Stimulated activated CD8-positive, alpha-beta memory T cell treated with anti-CD3 and anti-CD28 coated beads, Interleukin-15, amount 100 ng/mL, for 1 hour (primary cell): ENCODE results near the gene DNAH6.
"Not testable (repeated sequence)": the region's sequence is repeated elsewhere in the genome, so short reads cannot be mapped to it uniquely, and the experiment has no call there.

Experiments
- DNase-seq: peaks from one replicate; pipeline ENCODE4 v3.0.0-alpha.2; 2020; ENCODE audit warnings: low read depth

DNAH6 gene

DNA sequence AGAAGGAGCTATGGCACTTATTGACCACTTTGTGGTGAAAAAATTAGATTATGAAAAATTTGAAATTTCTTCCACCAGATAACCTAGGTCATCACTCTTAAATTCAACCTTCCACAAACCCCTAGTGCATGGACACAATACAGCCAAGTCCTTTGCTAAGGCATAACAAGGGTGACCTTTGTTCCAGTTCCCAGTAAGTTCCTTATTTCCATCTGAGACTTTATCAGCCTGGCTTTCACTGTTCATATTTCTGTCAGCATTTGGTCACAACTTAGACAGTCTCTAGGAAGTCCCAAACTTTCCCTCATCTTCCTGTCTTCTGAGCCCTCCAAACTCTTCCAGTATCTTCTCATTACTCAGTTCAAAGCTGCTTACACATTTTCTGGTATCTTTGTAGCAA, 232.0 kb downstream of the DNAH6 start:
- DNase-seq: no peak

DNA sequence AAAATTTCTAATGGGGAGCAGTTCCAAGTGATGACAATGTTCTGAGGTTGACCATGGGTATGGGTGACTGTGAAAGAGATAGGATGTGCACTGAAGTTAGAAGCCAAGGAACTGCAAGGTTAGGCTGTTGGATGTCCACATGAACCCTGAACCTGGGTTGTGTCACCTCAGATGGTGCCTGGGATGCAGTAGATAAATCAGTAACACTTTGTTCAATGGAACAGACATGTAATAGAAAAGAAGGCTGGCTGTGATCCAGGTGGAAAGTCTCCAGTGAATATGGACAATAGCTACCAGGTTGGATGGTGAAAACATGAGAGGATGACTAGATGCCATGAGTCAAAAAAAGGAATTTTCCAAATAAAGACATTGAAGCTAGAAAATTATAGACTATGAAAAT, 233.1 kb downstream of the DNAH6 start:
- DNase-seq: no peak

DNA sequence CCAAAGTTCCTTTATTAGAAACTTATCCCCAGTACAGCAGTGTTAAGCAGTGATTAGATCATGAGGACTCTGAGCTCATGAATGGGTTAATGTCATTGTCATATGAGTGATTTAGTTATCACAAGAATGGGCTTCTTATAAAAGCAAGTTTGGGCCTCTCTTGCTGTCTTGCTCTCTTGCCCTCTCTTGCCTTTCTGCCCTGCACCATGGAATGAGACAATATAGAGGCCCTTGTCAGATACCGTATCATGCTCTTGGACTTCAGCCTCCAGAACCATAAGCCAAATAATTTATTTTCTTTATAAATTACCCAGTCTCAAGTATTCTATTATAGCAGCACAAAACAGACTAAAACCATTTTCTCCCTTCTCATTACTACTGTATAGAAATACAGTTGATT, 238.8 kb downstream of the DNAH6 start:
- no peak for DNase-seq

DNA sequence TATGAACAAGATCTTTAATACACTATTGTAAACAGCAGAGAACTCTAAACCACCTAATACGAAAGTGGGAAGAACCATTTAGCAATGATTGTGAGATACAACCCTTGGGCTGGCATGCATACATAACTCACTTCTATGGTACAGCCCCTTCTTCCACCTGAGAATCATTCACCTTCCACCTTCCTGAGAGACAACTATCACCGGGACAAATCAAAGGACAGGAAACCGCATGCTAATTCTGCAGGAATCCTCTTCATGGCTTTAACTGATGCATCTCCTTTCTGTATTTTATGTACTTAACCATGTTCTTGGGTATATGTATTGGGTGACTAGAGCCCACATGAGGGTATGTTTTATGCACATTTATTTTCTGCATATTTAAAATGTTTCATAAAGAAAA, 241.3 kb downstream of the DNAH6 start:
- DNase-seq: no peak

DNA sequence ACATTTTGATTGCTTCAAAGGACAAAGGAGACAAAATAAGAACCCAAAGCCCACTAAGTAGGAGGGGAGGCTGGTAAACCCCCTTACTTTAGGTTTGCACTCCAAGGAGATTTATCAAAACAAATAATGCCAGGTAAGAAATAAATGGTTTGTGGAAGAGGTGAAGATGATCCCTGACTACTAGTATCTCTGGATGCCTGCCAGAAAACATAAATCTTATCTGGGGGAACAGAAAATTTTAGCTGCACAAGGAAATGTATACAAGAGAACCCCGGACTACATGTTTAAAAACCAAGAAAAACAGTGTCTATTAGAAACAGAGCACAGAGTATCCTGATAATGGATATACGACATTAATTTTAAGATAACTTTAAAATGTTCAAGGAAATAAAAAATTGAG, 250.5 kb downstream of the DNAH6 start:
- DNase-seq: no peak

DNA sequence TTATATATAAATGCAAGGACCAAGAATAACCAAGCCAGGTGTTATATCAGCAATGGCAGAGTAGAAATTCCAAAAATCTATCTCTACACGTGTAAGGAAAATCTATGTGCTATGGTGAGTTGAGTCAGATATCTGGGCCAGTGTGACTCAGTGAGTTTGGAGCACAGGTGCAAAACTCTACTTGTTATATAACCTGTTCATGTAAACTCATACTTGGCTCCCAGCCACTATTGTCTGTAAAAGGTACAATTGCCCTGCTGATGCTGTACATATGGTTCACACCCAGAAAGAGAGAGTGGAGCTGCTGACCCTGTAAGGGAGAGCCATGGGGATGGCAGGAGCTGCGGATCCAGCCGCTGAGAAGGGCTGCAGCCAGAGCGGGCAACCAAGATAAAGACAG, 252.5 kb downstream of the DNAH6 start:
- DNase-seq: no peak

DNA sequence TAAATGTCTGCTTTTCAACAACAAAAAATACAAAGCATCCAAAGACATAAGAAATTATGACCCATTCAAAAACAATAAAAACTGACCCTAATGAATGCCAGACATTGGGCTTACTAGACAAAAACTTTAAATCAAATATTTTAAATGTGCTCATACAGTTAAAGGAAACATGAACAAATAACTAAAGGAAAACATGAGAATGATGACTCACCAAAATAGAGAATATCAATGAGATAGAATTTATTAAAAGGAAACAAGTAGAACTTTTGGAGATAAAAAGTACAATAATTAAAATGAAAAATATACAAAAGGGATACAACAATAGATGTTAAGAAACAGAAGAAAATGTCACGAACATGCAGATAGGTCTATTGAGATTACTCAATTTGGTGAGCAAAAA, 254.0 kb downstream of the DNAH6 start:
- no peak for DNase-seq

DNA sequence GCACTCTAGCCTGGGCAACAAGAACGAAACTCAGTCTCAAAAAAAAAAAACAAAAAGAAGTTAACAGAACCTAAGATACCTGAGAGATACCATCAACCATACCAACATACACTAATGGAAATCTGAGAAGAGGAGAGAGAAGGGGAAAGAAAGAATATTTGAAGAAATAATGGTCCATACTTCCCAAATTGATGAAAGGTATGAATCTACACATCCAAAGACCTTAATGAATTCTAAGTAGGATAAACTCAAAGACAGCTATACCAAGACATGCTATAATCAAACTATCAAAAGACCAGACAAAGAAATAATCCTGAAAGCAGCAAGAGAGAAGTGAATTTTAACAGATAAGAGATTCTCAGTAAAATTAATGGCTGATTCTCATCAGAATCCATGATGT, 255.0 kb downstream of the DNAH6 start:
- DNase-seq: no peak

DNA sequence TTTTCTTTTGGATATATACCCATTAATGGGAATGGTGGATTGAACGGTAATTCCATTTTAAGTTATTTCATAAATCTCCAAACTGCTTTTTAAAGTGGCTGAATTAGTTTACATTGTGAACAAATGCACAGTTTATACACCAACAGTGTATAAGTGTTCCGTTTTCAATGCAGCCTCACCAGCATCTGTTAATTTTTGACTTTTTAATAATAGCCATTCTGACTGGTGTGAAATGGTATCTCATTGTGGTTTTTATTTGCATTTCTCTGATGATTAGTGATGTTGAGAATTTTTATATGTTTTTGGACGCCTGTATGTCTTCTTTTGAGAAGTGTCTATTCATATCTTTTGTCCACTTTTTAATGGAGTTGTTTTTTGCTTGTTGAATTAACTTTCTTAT, 257.3 kb downstream of the DNAH6 start:
- DNase-seq: not testable (repeated sequence)

DNA sequence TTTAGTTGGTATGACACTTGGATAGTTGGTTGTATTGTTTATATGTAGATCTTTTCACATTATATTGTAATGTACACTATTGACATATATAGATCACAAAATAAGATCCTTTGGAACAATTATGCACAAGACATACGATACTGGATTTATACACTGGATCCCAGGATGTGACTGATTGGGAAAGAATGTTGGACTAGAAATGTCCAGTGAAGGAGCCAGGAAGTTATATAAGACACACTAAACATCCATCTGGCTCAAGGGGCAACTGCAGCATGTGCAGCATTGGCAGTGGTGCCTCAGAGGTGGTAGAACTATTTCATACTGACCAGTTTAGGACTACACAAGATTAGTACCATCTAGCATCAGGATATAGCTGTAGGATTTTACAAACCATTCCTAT, 259.7 kb downstream of the DNAH6 start:
- no peak for DNase-seq

DNA sequence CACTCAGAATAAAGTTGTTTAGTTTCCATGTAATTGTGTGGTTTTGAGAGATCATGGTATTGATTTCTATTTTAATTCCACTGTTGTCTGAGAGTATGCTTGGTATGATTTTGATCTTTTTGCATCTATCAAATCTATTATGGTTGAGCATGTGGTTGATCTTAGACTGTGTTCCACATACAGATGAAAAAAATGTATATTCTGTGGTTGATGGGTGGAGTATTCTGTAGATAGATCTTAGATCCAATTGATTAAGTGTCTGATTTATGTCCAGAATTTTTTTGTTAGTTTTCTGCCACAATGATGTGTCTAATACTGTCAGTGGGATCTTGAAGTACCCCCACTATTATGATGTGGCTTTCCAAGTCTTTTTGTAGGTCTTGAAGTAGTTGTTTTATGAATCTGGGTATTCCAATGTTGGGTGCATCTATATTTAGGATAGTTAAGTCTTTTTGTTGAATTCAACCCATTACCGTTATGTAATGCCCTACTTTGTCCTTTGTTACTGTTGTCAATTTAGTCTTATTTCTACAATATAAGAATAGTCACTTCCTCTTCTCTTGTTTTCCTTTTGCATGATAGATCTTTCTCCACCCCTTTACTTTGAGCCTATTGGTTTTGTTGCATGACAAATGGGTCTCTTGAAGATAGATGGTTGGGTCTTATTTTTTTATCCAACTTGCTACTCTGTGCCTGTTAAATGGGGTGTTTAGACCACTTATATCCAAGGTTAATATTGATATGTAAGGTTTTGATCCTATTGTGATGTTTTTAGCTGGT, 262.8 kb downstream of the DNAH6 start:
- no peak for DNase-seq

DNA sequence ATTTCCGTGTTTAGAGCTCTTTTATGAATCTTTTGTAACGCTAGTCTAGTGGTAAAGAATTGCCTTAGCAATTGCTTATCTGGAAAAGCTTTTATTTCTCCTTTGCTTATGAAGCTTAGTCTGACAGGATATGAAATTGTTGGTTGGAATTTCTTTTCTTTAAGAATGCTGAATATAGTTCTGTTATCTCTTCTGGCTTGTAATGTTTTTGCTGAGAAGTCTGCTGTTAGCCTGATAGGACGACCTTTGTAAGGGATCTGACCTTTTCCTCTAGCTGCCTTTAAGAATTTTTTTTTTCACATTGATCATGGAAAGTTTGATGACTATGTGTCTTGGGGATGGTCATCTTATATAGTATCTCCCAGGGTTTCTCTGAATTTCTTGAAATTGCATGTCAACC, 263.5 kb downstream of the DNAH6 start:
- DNase-seq: no peak

DNA sequence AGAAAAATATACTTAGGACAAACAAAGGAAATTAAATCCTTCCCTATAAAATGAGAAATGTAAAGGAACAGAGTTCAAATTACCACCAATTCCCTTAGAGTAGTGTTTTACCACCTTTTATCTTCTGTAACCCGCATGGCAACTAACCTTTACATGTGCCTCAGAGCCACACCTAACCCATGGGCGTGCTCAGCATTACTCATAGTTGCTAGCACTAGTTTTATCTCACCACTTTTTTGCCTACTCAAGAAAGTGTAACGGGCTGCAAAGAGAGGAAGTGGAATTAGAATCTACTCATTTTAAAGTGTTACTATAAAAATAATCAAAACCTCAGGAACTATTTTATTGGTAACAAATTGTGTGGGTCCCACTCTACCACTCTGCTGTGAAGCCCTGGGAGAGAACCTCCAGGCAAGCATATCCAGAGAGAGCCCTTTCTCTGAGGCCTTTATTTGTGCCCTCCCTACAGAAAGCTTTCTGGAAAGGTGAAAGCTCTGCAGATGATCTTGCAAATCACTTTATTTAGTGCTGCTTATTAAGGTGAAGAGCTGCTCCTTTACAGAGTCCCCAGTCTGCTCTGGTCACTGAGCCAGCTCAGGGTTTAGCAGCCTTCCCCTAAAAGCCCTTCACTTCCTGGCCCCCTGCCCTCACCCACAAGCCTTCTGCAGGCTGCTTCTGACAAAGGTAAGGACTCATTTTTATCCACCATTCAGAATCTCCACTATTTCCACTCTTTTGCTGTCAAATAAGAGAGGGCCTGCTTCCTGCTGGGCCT, 265.8 kb downstream of the DNAH6 start:
- no peak for DNase-seq

DNA sequence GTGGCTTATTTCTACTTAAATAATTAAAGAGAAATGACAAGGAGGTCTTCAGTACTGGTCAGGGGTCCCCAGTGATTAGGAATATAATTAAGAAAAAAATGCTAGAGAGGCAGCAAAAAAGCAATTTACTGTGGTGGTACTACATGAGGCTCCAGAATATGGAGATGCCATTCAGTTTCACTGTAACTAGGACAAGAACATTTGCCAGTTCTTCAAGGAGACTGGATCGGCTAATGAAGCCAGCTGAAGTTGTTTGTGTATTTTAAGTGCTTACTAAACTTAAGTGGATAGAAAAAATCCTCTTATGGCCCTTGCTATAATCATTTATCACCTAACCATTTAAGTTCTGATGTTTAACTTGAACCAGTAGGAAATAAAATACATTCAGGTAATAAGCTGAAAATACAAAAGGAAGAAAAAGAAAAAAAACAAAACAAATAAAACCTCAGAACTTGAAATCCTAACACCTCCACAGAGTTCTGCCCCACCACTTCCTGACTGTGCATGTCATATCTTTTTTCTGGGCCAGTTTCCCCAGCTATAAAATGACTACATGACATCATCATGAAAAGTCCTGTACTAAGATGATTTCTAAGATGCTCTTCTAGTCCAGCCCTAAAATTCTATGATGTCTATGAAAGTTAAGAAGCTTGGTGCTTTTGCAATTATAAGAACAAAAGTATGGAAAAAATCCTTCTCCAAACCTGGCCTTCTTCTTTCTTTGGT, 266.6 kb downstream of the DNAH6 start:
- DNase-seq: no peak

DNA sequence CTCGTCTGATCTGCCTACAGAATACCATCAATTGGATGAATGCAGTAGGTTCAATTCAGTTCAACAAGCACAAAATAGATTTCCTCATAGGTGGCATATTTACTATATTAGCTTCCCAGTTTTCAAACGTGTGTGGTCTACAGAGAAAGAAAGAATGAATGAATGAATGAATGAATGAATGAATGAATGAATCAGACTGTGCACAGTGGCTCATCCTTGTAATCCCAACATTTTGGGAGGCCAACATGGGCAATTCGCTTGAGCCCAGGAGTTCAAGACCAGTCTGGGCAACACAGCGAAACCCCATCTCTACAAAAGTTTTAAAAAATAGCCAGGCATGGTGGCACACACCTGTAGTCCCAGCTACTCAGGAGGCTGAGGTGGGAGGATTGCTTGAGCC, 269.7 kb downstream of the DNAH6 start:
- no peak for DNase-seq

DNA sequence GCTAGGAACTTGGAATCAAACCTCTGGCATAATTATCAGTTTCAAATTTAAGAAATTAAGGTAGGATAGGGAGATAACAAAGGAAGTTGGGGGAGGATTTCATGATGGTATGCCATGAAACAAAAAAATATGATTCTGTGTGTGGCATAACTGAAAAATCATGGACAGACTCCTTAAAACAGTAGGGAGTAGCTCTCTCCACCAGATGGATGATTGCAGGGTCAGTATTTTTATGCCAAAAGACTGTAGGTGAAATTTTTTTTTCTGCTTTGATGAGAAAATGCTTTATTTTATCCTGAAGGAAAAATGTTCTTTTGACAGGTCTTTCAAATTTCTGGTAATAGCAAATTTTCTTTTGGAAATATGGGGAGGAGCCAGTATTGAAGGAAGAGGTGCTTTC, 270.3 kb downstream of the DNAH6 start:
- DNase-seq: no peak

DNA sequence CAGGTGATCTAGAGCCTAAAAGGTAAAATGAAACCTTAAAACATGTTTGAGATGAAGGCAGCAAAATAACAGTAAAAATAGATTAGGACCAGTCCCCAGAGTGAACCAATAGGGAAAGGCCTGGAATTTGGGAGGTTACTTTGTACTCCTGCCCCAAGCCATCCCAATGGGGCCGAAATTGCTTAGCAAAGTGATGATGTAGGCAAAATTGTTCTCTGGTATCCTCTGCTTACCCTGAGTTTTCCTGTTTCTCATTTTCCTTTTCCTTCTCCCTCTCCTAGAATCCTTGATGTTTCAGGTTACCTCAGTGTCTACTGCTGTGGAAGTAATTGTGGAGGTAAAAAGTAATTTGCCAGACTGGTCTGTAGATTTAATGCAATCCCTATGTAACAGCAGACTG, 271.7 kb downstream of the DNAH6 start:
- no peak for DNase-seq

DNA sequence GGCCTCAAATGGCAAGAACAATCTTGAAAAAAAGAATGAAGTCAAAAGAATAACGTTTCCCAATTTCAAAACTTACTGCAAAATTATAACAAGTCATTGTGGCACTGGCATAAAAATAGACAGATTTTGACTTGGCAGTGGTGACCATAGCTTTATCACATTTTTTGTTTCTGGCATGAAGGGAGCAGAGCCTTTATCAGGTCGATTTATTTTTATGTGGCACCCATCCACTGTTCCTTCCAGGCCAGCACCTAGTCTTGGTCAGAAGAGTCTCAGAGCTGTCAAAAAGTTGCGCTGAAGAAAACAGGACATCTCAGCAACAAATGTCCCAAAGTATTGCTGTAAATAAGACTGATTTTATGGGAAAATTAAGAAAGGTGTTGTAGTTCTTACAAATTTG, 272.2 kb downstream of the DNAH6 start:
- DNase-seq: no peak

DNA sequence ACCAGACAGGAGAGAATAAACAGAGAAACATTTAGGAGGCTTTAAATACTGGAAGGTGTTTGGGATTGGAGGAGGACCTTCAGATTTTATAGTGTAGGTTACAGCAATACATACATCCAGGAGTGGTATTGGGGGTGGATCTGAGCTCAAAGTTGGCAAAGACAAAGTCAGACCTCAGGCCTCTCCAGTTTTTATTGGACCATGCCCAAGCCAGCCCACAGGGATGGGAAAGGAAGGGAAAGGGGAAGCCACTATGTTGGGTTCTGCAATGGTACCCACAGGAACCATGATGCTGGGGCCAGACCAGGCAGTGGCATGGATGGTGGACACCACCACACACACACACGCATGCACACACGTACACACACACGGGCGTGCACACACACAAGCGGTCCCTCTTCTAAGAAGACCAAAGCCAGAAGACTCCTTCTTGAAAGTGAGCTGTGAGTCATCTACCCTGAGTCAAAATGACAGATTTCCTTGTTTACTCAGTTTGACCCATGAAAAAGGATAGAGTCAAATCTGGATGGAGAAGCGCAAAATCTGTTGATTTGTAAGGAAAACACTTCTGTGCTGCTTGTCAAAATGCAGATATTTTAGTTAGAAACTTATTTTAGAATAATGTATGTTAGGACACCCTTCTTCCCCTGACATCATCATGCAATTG, 276.7 kb downstream of the DNAH6 start:
- no peak for DNase-seq

DNA sequence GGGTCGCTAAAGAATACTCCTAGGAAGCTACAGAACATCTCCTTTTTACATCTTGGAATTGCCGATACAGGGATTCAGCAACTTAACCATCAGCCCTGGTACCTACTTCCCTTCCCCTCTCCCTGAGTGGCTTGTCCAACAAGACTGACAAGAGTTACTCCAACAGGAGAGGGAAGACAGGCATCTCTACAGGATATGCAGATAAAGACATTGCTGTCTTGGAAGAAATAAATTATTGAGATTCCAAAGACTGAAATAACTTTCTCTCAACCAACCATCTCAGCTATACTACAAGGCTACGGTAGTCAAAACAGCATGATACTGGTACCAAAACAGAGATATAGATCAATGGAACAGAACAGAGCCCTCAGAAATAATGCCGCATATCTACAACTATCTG, 277.3 kb downstream of the DNAH6 start:
- DNase-seq: no peak

DNA sequence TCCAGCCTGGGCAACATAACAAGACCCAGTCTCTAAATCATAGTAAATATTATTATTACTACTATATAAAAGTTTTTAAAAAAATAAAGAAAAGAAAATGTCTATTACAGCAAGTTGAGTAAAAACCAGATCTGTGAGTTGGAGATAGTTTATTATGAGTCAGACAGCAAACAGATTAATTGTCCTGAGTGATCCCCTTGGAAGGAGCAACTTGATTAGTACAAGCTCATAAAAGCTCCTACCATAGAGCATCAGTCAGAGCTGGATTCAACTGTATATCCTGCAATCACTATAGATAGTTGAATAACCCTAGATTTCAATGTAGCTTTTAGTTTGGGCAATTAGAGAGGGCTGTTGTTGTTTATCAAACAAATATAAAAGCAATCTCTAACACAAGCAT, 280.5 kb downstream of the DNAH6 start:
- DNase-seq: no peak

DNA sequence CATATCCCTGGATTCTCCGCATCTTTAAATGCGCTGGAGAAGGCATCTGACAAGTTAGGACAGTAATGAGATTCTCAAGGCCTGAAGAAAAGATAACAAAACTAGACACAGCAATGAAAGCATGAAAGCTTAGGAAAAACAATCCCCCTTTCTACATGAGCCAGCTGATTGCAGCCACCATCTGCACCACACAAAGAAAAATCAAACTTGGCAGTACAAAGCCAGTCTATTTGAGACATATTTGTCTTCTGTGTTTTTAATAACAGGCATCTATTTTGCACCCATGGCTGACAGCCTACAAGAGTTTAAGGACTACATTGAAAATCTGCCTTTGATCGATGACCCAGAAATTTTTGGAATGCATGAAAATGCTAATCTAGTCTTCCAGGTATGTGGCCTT, 281.0 kb downstream of the DNAH6 start:
- DNase-seq: no peak

DNA sequence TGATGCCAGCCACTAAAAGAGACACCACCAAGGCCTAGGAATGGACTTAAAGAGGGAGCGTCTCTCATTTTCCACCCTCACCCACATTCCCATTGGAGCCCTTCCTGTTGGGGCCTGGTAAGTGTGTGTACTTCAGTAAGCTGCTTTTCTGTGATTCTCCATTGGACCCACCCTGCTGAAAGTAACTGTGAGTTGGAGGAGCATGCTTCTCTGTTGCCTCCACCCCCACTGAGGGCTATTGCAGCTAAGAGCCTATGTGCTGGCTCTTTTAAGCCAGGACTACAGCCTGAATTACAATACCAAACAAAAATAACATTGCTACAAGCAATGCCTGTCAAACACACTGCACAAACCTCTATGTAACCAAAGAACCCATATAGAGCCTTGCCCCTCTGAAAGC, 283.5 kb downstream of the DNAH6 start:
- no peak for DNase-seq
